HG02938 (cell line): Measurements from ENCODE around the gene MPZL2.

Source experiments
- ATAC-seq: cut with Tn5 transposase; IDR thresholded peaks from one replicate; pipeline ENCODE4 v1.9.1; 2021; ENCODE audit warnings: mild to moderate bottlenecking, moderate library complexity; ENCODE audit not compliant: unreplicated experiment

MPZL2 gene

GRCh38 chr11:118223570-118223969 lies 40.5 kb downstream of the MPZL2 start:
- no peak for ATAC-seq

- no peak for ATAC-seq
Observed at GRCh38 chr11:118222437-118222836, 41.7 kb downstream of the MPZL2 start.

- ATAC-seq = no peak
Observed at GRCh38 chr11:118221419-118221818, 42.7 kb downstream of the MPZL2 start.

GRCh38 chr11:118219732-118220131 lies 44.4 kb downstream of the MPZL2 start:
- no peak for ATAC-seq

- ATAC-seq = no peak
Observed at GRCh38 chr11:118219244-118219643, 44.9 kb downstream of the MPZL2 start.

GRCh38 chr11:118217575-118217974 lies 46.5 kb downstream of the MPZL2 start:
- ATAC-seq = no peak

GRCh38 chr11:118216621-118217481 lies 47.2 kb downstream of the MPZL2 start:
- no peak for ATAC-seq

- no peak for ATAC-seq
Observed at GRCh38 chr11:118215765-118216164, 48.3 kb downstream of the MPZL2 start.

GRCh38 chr11:118215262-118215661 lies 48.8 kb downstream of the MPZL2 start:
- no peak for ATAC-seq

GRCh38 chr11:118214210-118214914 lies 49.7 kb downstream of the MPZL2 start:
- no peak for ATAC-seq

GRCh38 chr11:118213781-118214180 lies 50.3 kb downstream of the MPZL2 start:
- ATAC-seq = no peak

- ATAC-seq = no peak
Observed at GRCh38 chr11:118213201-118213600, 50.9 kb downstream of the MPZL2 start.

- ATAC-seq = no peak
Observed at GRCh38 chr11:118212781-118213191, 51.3 kb downstream of the MPZL2 start.

- ATAC-seq = no peak
Observed at GRCh38 chr11:118212131-118212725, 51.9 kb downstream of the MPZL2 start.

- no peak for ATAC-seq
Observed at GRCh38 chr11:118211006-118211405, 53.1 kb downstream of the MPZL2 start.

- no peak for ATAC-seq
Observed at GRCh38 chr11:118210323-118210722, 53.8 kb downstream of the MPZL2 start.

GRCh38 chr11:118209033-118209432 lies 55.1 kb downstream of the MPZL2 start:
- ATAC-seq = no peak

GRCh38 chr11:118207079-118207478 lies 57.0 kb downstream of the MPZL2 start:
- no peak for ATAC-seq

GRCh38 chr11:118206391-118207031 lies 57.6 kb downstream of the MPZL2 start:
- no peak for ATAC-seq

GRCh38 chr11:118205606-118206378 lies 58.3 kb downstream of the MPZL2 start:
- no peak for ATAC-seq
